ENCODE results near the gene ELMO3. TPM values are rescaled to one million over a fixed set of nuclear protein-coding genes. Genes with fewer than 3 reads are reported as not detected.

ELMO3 gene
- total and polyA plus RNA-seq, 2 of the 13 experiments (the other 11 are each of a cell fraction or from before 2014, with no cell fraction given), result 2.6 to 4.0 TPM

- TF ChIP-seq ZNF407 (CRISPR knock-in tag; IDR thresholded peaks at IDR 0.05; ENCODE audit: not compliant biosample characterization), result peak; percentile 81
- no peak for TF ChIP-seq RFXANK (CRISPR knock-in tag; IDR thresholded peaks at IDR 0.05)
- TF ChIP-seq THAP9 (CRISPR knock-in tag; IDR thresholded peaks at IDR 0.05; ENCODE audit: borderline replicate concordance), result no peak; the same call in 1 of the 2 replicates
- TF ChIP-seq ZNF552 (CRISPR knock-in tag; IDR thresholded peaks at IDR 0.05; ENCODE audit: borderline replicate concordance), result peak; percentile 57; the same call in 1 of the 2 replicates
- peak; percentile 83; the same call in 1 of the 2 replicates for TF ChIP-seq SPEN (CRISPR knock-in tag; IDR thresholded peaks at IDR 0.05; ENCODE audit: low read depth)
- TF ChIP-seq USF2 (IDR thresholded peaks at IDR 0.05; ENCODE audit: low read depth, low read length), result no peak
- TF ChIP-seq USF2 (CRISPR knock-in tag; IDR thresholded peaks at IDR 0.05; ENCODE audit: borderline replicate concordance), result no peak
- peak; percentile 88 for TF ChIP-seq CHCHD3 (CRISPR knock-in tag; IDR thresholded peaks at IDR 0.05)
- TF ChIP-seq DZIP1 (CRISPR knock-in tag; IDR thresholded peaks at IDR 0.05), result no peak
- TF ChIP-seq RNF2 (conservative IDR thresholded peaks at IDR 0.05; ENCODE audit: low read depth), result peak; percentile 59; the same call in 1 of the 2 replicates
Measured at GRCh38 chr16:67177743-67178699, 20.9 kb upstream of the ELMO3 start (continued).

Measured in HepG2 (cell line).